Measurements from ENCODE around the gene DLEC1. TPM values are rescaled to one million over a fixed set of nuclear protein-coding genes. Genes with fewer than 3 reads are reported as not detected.

DLEC1 gene
- polyA plus RNA-seq, 1 donor from 2014 or later: 0.25 TPM

- H3K9me2 ChIP-seq (ENCODE audit: insufficient read depth, low read length): no peaks in the 10 kb centered on the region
- H4K20me1 ChIP-seq (ENCODE audit: insufficient read depth): no peaks in the 10 kb centered on the region
- no peak overlapping the region for H3K9ac ChIP-seq (ENCODE audit: low read length)
- no peaks in the 10 kb centered on the region for H3K36me3 ChIP-seq (ENCODE audit: insufficient read depth, low read length)
- no peak overlapping the region for H2AFZ ChIP-seq (ENCODE audit: low read depth, low read length)
- TF ChIP-seq SMC3 (conservative IDR thresholded peaks at IDR 0.05; ENCODE audit: poor library complexity): no peak
- TF ChIP-seq EP300 (conservative IDR thresholded peaks at IDR 0.05; ENCODE audit: poor library complexity, severe bottlenecking): no peak
- H3K27me3 ChIP-seq (ENCODE audit: insufficient read depth, low read depth, low read length): no peaks in the 10 kb centered on the region
- no peak overlapping the region for H3K4me2 ChIP-seq (ENCODE audit: low read length)
- no peaks in the 10 kb centered on the region for H3K79me2 ChIP-seq (replicated peaks; ENCODE audit: insufficient read depth, low read length)
- no peak overlapping the region for H3K27ac ChIP-seq (ENCODE audit: low read length)
- H3K4me3 ChIP-seq (ENCODE audit: low read length): no peak overlapping the region
- H3F3A ChIP-seq (ENCODE audit: insufficient read depth, low read length, poor library complexity, severe bottlenecking): no peaks in the 10 kb centered on the region
- no peaks in the 10 kb centered on the region for H3K9me3 ChIP-seq (ENCODE audit: low read length)
Measured at GRCh38 chr3:37991109-37991508, 47.9 kb upstream of the DLEC1 start.

GRCh38 chr3:37991823-37992222 lies 47.2 kb upstream of the DLEC1 start:
- Histone ChIP-seq H3K9me3 (ENCODE audit: low read length) (no peaks in the 10 kb centered on the region), H3K27ac (ENCODE audit: low read length) (no peak overlapping the region), H4K20me1 (ENCODE audit: insufficient read depth) (no peaks in the 10 kb centered on the region), H3K4me3 (ENCODE audit: low read length) (no peak overlapping the region), H3K4me2 (ENCODE audit: low read length) (no peak overlapping the region), H3K9me2 (ENCODE audit: insufficient read depth, low read length) (no peaks in the 10 kb centered on the region), H2AFZ (ENCODE audit: low read depth, low read length) (no peak overlapping the region), H3K9ac (ENCODE audit: low read length) (no peak overlapping the region), H3K36me3 (ENCODE audit: insufficient read depth, low read length) (no peaks in the 10 kb centered on the region), H3K27me3 (ENCODE audit: insufficient read depth, low read depth, low read length) (no peaks in the 10 kb centered on the region), H3F3A (ENCODE audit: insufficient read depth, low read length, poor library complexity, severe bottlenecking) (no peaks in the 10 kb centered on the region), H3K79me2 (replicated peaks; ENCODE audit: insufficient read depth, low read length) (no peaks in the 10 kb centered on the region)
- TF ChIP-seq EP300 (conservative IDR thresholded peaks at IDR 0.05; ENCODE audit: poor library complexity, severe bottlenecking): no peak
- TF ChIP-seq EZH2 (IDR thresholded peaks at IDR 0.05; ENCODE audit: borderline replicate concordance, insufficient read depth, low read length, poor library complexity, severe bottlenecking): no peak
- TF ChIP-seq SMC3 (conservative IDR thresholded peaks at IDR 0.05; ENCODE audit: poor library complexity): no peak
- no peak for TF ChIP-seq RAD21 (conservative IDR thresholded peaks at IDR 0.05)
- TF ChIP-seq TAF1 (IDR thresholded peaks at IDR 0.05; ENCODE audit: low read depth): no peak

- Histone ChIP-seq H3K79me2 (replicated peaks; ENCODE audit: insufficient read depth, low read length) (no peaks in the 10 kb centered on the region), H3K36me3 (ENCODE audit: insufficient read depth, low read length) (no peaks in the 10 kb centered on the region), H3F3A (ENCODE audit: insufficient read depth, low read length, poor library complexity, severe bottlenecking) (no peaks in the 10 kb centered on the region), H2AFZ (ENCODE audit: low read depth, low read length) (no peak overlapping the region), H3K9me2 (ENCODE audit: insufficient read depth, low read length) (no peaks in the 10 kb centered on the region), H3K27ac (ENCODE audit: low read length) (no peak overlapping the region), H3K9me3 (ENCODE audit: low read length) (no peaks in the 10 kb centered on the region), H3K4me3 (ENCODE audit: low read length) (no peak overlapping the region), H3K27me3 (ENCODE audit: insufficient read depth, low read depth, low read length) (no peaks in the 10 kb centered on the region), H3K9ac (ENCODE audit: low read length) (no peak overlapping the region), H3K4me2 (ENCODE audit: low read length) (no peak overlapping the region), H4K20me1 (ENCODE audit: insufficient read depth) (no peaks in the 10 kb centered on the region)
- TF ChIP-seq POLR2AphosphoS5 (IDR thresholded peaks at IDR 0.05) (no peak), SMC3 (conservative IDR thresholded peaks at IDR 0.05; ENCODE audit: poor library complexity) (no peak), MXI1 (conservative IDR thresholded peaks at IDR 0.05; ENCODE audit: poor library complexity, severe bottlenecking) (no peak), CTCF (IDR thresholded peaks at IDR 0.05; ENCODE audit: poor library complexity, severe bottlenecking) (no peak), EZH2 (IDR thresholded peaks at IDR 0.05; ENCODE audit: borderline replicate concordance, insufficient read depth, low read length, poor library complexity, severe bottlenecking) (no peak), EP300 (conservative IDR thresholded peaks at IDR 0.05; ENCODE audit: poor library complexity, severe bottlenecking) (no peak)
Measured at GRCh38 chr3:37992271-37993066, 46.5 kb upstream of the DLEC1 start.
